A549 (cell line): ENCODE results near the gene SARDH. TPM values are rescaled to one million over a fixed set of nuclear protein-coding genes. Genes with fewer than 3 reads are reported as not detected.

Source experiments
- ATAC-seq, 2 experiments: fragments of 200-7000 bp in 1 of 2; fragments of >200 bp in 1 of 2; cut with Nextera tagmentation in 1 of 2; cut with Tn5 transposase in 1 of 2; 3 replicates each; pipeline versions ENCODE4 v1.8.0 to v1.9.1; 2018 to 2020; ENCODE audit warnings: mild to moderate bottlenecking in 1 of 2, moderate library complexity in 1 of 2
- CTCF ChIA-PET: fragments of 300-600 bp; sonication (Branson Sonifier 250); formaldehyde crosslinking; extraction: SDS; loops from one replicate; lab custom pipeline; 2021; ENCODE audit warnings: antibody characterized with exemption, inconsistent platforms; lab: Yijun Ruan, JAX
- POLR2A ChIA-PET: fragments of 350-600 bp; formaldehyde crosslinking; extraction: SDS; loops from one replicate; lab custom pipeline; 2021; ENCODE audit warnings: antibody characterized with exemption, inconsistent platforms; lab: Yijun Ruan, JAX
- DNase-seq, 2 experiments: peaks; one replicate each; pipeline versions ENCODE4 v3.0.0 to v3.0.0-alpha.2; 2011 to 2016; ENCODE audit warnings: low read depth in 1 of 2, low spot score in 1 of 2
- FAIRE-seq: peaks from 2 replicates; lab custom pipeline; 2011; peaks lifted over from hg19 to GRCh38; lab: Jason Lieb, UNC
- H3K27ac ChIP-seq, 2 experiments: fragments of >200 bp; sonication (Bioruptor Twin); formaldehyde crosslinking; 3 replicates each; pipeline ENCODE4 v1.5.1; 2016 to 2017
- H3K4me1 ChIP-seq: fragments of >200 bp; sonication (Bioruptor Twin); formaldehyde crosslinking; 3 replicates; pipeline ENCODE4 v1.6.1; 2016
- H3K4me2 ChIP-seq: fragments of >200 bp; sonication (Bioruptor Twin); formaldehyde crosslinking; 3 replicates; pipeline ENCODE4 v1.6.1; 2016
- H3K4me3 ChIP-seq: fragments of >200 bp; sonication (Bioruptor Twin); formaldehyde crosslinking; 3 replicates; pipeline ENCODE4 v1.5.1; 2016
- H3K9me3 ChIP-seq: fragments of >200 bp; sonication (Bioruptor Twin); formaldehyde crosslinking; 3 replicates; pipeline ENCODE4 v1.6.1; 2016
- BHLHE40 ChIP-seq: IDR thresholded peaks from 2 replicates; pipeline ENCODE4 v1.6.1; 2012; ENCODE audit warnings: low read depth, low read length, inconsistent platforms
- CBX2 ChIP-seq: fragments of 200-600 bp; sonication (generic); IDR thresholded peaks from 2 replicates; pipeline ENCODE4 v1.6.1; 2016; ENCODE audit warnings: low read depth, mild to moderate bottlenecking, borderline replicate concordance
- CHD2 ChIP-seq: fragments of 150-350 bp; IDR thresholded peaks from 2 replicates; pipeline ENCODE4 v1.6.1; 2014; ENCODE audit warnings: low read length; ENCODE audit not compliant: partially characterized antibody
- ESRRA ChIP-seq: fragments of 150-350 bp; IDR thresholded peaks from 2 replicates; pipeline ENCODE4 v1.6.1; 2014; ENCODE audit warnings: mild to moderate bottlenecking, low read length, borderline replicate concordance
- HEYL ChIP-seq: fragments of 250-450 bp; sonication (Bioruptor Pico); IDR thresholded peaks from 2 replicates; pipeline ENCODE4 v1.8.0; 2021; ENCODE audit warnings: mild to moderate bottlenecking, moderate library complexity
- HOXB5 ChIP-seq: fragments of 250-450 bp; sonication (Bioruptor Pico); IDR thresholded peaks from 2 replicates; pipeline ENCODE4 v1.5.0; 2020; ENCODE audit warnings: mild to moderate bottlenecking, moderate library complexity
- KDM1A ChIP-seq: fragments of 200-600 bp; sonication (generic); IDR thresholded peaks from 2 replicates; pipeline ENCODE4 v1.6.1; 2016; ENCODE audit warnings: low read depth, mild to moderate bottlenecking
- MAZ ChIP-seq: fragments of 150-350 bp; IDR thresholded peaks from 2 replicates; pipeline ENCODE4 v1.6.1; 2014; ENCODE audit warnings: antibody characterized with exemption, low read depth, low read length, borderline replicate concordance
- NPAS2 ChIP-seq: fragments of 250-450 bp; sonication (Bioruptor Pico); IDR thresholded peaks from 2 replicates; pipeline ENCODE4 v1.8.0; 2022; ENCODE audit warnings: mild to moderate bottlenecking, moderate library complexity, borderline replicate concordance
- RFX5 ChIP-seq: fragments of 450-650 bp; IDR thresholded peaks from 2 replicates; pipeline ENCODE4 v1.7.1; 2014; ENCODE audit warnings: antibody characterized with exemption, mild to moderate bottlenecking, moderate library complexity
- TP53 ChIP-seq: fragments of 250-450 bp; sonication (Bioruptor Pico); IDR thresholded peaks from 2 replicates; pipeline ENCODE4 v1.5.0; 2021; ENCODE audit warnings: mild to moderate bottlenecking, moderate library complexity
- ZC3H11A ChIP-seq: fragments of 450-650 bp; IDR thresholded peaks from 2 replicates; pipeline ENCODE4 v1.6.1; 2014; ENCODE audit warnings: antibody characterized with exemption, mild to moderate bottlenecking
- ZSCAN20 ChIP-seq: fragments of 250-450 bp; sonication (Bioruptor Pico); IDR thresholded peaks from 2 replicates; pipeline ENCODE4 v1.8.0; 2022; ENCODE audit warnings: mild to moderate bottlenecking, moderate library complexity
- WGBS: methylation state at CpG from one replicate; pipeline ENCODE4 v1.1.6; 2017; ENCODE audit errors: missing lambda C conversion rate; 5-methylcytosine and 5-hydroxymethylcytosine counted together
- polyA plus RNA-seq, 4 experiments: library from polyadenylated mRNA; depleted of rRNA in 3 of 4; stranded (reverse); fragments of >200 nt; fragmentation: RNase III in 1 of 4; extraction: RNeasy Plus Mini Kit Qiagen cat#74134 plus additional on column Dnase treatment in 1 of 4; gene quantifications; 2 replicates in 3 of 4; 3 replicates in 1 of 4; pipeline ENCODE4 v1.2.3, GENCODE V29; 2011 to 2017
- TF ChIP-seq, protein P1 (sequence below): fragments of 250-450 bp; sonication (Bioruptor Pico); IDR thresholded peaks from 2 replicates; pipeline ENCODE4 v1.5.0; 2021; ENCODE audit warnings: mild to moderate bottlenecking, moderate library complexity, borderline replicate concordance
- TF ChIP-seq, protein P2 (sequence below): IDR thresholded peaks from 2 replicates; pipeline ENCODE4 v1.6.1; 2012
- TF ChIP-seq, protein P3 (sequence below): fragments of 450-650 bp; IDR thresholded peaks from 2 replicates; pipeline ENCODE4 v1.6.1; 2014; ENCODE audit warnings: antibody characterized with exemption
- TF ChIP-seq, protein P4 (sequence below): fragments of 200-600 bp; sonication (generic); IDR thresholded peaks from 2 replicates; pipeline ENCODE4 v1.6.1; 2016; ENCODE audit warnings: antibody characterized with exemption, mild to moderate bottlenecking, moderate library complexity
- TF ChIP-seq, protein P5 (sequence below): IDR thresholded peaks from 2 replicates; pipeline ENCODE4 v1.6.1; 2012; ENCODE audit warnings: low read depth, borderline replicate concordance

SARDH gene
- polyA plus RNA-seq, 2 of the 4 experiments (the other 2 are of a cell fraction): 0.08 TPM; not detected in 1

DNA sequence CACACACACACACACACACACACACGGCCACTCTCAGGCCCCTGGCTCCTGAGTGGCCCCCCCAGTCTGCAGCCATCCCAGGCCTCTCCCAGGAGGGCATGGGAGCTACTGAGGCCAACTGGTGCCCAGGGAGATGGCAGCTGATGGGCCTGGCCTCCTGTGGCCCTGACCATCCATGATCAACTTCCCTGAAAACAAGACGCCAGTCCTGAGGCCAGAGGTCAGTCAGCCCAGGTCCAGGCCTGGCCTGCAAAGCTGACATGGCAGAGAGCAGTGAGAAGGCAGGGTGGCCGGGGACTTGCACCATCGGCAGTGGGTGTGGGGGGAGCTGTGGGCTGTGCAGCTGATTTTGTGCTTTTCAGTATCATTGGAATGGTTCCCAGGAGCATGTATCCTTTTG is 47.0 kb downstream of the SARDH start (continued):
- TF ChIP-seq, protein P1, sequence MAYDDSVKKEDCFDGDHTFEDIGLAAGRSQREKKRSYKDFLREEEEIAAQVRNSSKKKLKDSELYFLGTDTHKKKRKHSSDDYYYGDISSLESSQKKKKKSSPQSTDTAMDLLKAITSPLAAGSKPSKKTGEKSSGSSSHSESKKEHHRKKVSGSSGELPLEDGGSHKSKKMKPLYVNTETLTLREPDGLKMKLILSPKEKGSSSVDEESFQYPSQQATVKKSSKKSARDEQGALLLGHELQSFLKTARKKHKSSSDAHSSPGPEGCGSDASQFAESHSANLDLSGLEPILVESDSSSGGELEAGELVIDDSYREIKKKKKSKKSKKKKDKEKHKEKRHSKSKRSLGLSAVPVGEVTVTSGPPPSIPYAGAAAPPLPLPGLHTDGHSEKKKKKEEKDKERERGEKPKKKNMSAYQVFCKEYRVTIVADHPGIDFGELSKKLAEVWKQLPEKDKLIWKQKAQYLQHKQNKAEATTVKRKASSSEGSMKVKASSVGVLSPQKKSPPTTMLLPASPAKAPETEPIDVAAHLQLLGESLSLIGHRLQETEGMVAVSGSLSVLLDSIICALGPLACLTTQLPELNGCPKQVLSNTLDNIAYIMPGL (CRISPR knock-in tag): no peak
- TF ChIP-seq, protein P2, sequence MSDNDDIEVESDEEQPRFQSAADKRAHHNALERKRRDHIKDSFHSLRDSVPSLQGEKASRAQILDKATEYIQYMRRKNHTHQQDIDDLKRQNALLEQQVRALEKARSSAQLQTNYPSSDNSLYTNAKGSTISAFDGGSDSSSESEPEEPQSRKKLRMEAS: no peak
- TF ChIP-seq TP53: no peak
- no peak for TF ChIP-seq NPAS2 (CRISPR knock-in tag)
- TF ChIP-seq CBX2: no peak
- TF ChIP-seq ZC3H11A: no peak
- TF ChIP-seq, all 56 proteins: peak for 0

DNA sequence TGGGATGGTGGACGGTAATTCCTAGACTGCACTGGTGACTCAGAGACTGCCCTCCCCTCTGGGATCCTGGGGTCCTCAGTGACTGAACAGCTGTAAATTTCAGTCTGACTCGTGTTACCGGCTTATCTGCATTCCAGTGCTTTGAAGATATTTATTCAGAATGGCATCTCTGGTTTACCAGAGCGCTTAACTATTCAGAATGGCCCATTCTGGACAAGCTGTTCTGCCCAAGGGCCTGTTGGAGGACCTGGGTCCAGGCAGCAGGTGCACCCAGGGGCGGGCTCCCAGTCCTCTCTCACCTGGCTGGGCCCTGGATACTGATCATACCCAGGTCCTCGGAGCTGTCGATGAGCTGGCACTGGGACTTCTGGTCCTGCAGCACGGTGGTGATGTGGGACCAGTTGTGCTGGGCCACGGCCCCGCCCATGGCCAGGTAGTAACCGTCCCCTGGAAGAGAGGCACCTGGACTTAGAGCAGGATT is 48.0 kb downstream of the SARDH start:
- DNase-seq (no peak), FAIRE-seq (no peak), ATAC-seq (no peak)
- no peaks in the 10 kb centered on the region for H3K9me3 ChIP-seq
- POLR2A ChIA-PET: no interaction called here
- no peak overlapping the region for H3K27ac ChIP-seq
- H3K4me1 ChIP-seq: 0 out of 3 replicates have a peak, but pooled peaks cover 5% of the 10 kb centered on the region
- CTCF ChIA-PET: no interaction called here
- 71% methylated on average over 9 of the region's 11 CpGs for WGBS
- no peak overlapping the region for H3K4me2 ChIP-seq
- H3K4me3 ChIP-seq: no peak overlapping the region
- TF ChIP-seq BHLHE40: no peak
- TF ChIP-seq ESRRA: no peak
- no peak for TF ChIP-seq MAZ
- TF ChIP-seq, protein P3, sequence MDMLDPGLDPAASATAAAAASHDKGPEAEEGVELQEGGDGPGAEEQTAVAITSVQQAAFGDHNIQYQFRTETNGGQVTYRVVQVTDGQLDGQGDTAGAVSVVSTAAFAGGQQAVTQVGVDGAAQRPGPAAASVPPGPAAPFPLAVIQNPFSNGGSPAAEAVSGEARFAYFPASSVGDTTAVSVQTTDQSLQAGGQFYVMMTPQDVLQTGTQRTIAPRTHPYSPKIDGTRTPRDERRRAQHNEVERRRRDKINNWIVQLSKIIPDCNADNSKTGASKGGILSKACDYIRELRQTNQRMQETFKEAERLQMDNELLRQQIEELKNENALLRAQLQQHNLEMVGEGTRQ: no peak
- no peak for TF ChIP-seq ZSCAN20
- TF ChIP-seq HOXB5 (CRISPR knock-in tag): no peak
- TF ChIP-seq CHD2: no peak
- TF ChIP-seq KDM1A: no peak
- TF ChIP-seq RFX5: no peak
- no peak for TF ChIP-seq HEYL (CRISPR knock-in tag)
- TF ChIP-seq, protein P4, sequence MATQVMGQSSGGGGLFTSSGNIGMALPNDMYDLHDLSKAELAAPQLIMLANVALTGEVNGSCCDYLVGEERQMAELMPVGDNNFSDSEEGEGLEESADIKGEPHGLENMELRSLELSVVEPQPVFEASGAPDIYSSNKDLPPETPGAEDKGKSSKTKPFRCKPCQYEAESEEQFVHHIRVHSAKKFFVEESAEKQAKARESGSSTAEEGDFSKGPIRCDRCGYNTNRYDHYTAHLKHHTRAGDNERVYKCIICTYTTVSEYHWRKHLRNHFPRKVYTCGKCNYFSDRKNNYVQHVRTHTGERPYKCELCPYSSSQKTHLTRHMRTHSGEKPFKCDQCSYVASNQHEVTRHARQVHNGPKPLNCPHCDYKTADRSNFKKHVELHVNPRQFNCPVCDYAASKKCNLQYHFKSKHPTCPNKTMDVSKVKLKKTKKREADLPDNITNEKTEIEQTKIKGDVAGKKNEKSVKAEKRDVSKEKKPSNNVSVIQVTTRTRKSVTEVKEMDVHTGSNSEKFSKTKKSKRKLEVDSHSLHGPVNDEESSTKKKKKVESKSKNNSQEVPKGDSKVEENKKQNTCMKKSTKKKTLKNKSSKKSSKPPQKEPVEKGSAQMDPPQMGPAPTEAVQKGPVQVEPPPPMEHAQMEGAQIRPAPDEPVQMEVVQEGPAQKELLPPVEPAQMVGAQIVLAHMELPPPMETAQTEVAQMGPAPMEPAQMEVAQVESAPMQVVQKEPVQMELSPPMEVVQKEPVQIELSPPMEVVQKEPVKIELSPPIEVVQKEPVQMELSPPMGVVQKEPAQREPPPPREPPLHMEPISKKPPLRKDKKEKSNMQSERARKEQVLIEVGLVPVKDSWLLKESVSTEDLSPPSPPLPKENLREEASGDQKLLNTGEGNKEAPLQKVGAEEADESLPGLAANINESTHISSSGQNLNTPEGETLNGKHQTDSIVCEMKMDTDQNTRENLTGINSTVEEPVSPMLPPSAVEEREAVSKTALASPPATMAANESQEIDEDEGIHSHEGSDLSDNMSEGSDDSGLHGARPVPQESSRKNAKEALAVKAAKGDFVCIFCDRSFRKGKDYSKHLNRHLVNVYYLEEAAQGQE: no peak
- TF ChIP-seq, protein P5, sequence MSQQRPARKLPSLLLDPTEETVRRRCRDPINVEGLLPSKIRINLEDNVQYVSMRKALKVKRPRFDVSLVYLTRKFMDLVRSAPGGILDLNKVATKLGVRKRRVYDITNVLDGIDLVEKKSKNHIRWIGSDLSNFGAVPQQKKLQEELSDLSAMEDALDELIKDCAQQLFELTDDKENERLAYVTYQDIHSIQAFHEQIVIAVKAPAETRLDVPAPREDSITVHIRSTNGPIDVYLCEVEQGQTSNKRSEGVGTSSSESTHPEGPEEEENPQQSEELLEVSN: no peak
